HG03045 (cell line): ENCODE measurements around the gene B4GALT6.
"Not testable (repeated sequence)": the region's sequence is repeated elsewhere in the genome, so short reads cannot be mapped to it uniquely, and the experiment has no call there.

Source experiments
- ATAC-seq: cut with Tn5 transposase; IDR thresholded peaks from one replicate; pipeline ENCODE4 v1.9.1; 2021; ENCODE audit warnings: mild to moderate bottlenecking, moderate library complexity; ENCODE audit not compliant: unreplicated experiment

The B4GALT6 gene

GRCh38 chr18:31684279-31685096 is at the start of gene B4GALT6:
B4GALT6 (minus strand) TSS chr18:31684581; CDS start chr18:31684426, 155 bp downstream.
- ATAC-seq, result peak; percentile 40

- no peak for ATAC-seq
Observed at GRCh38 chr18:31731628-31732027, 47.2 kb upstream of the B4GALT6 start.

- not testable (repeated sequence) for ATAC-seq
Observed at GRCh38 chr18:31729196-31729595, 44.8 kb upstream of the B4GALT6 start.

GRCh38 chr18:31723990-31724711 is 39.8 kb upstream of the B4GALT6 start:
- no peak for ATAC-seq

- no peak for ATAC-seq
Observed at GRCh38 chr18:31723639-31723989, 39.2 kb upstream of the B4GALT6 start.

- peak; percentile 91 for ATAC-seq
Observed at GRCh38 chr18:31722369-31722957, 38.1 kb upstream of the B4GALT6 start.

- ATAC-seq, result no peak
Observed at GRCh38 chr18:31721601-31722000, 37.2 kb upstream of the B4GALT6 start.

- no peak for ATAC-seq
Observed at GRCh38 chr18:31720867-31721266, 36.5 kb upstream of the B4GALT6 start.

GRCh38 chr18:31719363-31720006 is 35.1 kb upstream of the B4GALT6 start:
- no peak for ATAC-seq

GRCh38 chr18:31718386-31718785 is 34.0 kb upstream of the B4GALT6 start:
- no peak for ATAC-seq

- ATAC-seq, result no peak
Observed at GRCh38 chr18:31716362-31716761, 32.0 kb upstream of the B4GALT6 start.

- no peak for ATAC-seq
Observed at GRCh38 chr18:31711365-31712172, 27.2 kb upstream of the B4GALT6 start.

GRCh38 chr18:31710826-31711225 is 26.4 kb upstream of the B4GALT6 start:
- no peak for ATAC-seq

- ATAC-seq, result no peak
Observed at GRCh38 chr18:31707815-31708214, 23.4 kb upstream of the B4GALT6 start.

- ATAC-seq, result no peak
Observed at GRCh38 chr18:31702449-31702848, 18.1 kb upstream of the B4GALT6 start.

GRCh38 chr18:31701744-31702143 is 17.4 kb upstream of the B4GALT6 start:
- ATAC-seq, result no peak

- ATAC-seq, result no peak
Observed at GRCh38 chr18:31700990-31701389, 16.6 kb upstream of the B4GALT6 start.

GRCh38 chr18:31697351-31698298 is 13.2 kb upstream of the B4GALT6 start:
- no peak for ATAC-seq

- no peak for ATAC-seq
Observed at GRCh38 chr18:31695989-31696388, 11.6 kb upstream of the B4GALT6 start.
